GM19324 (cell line): Measurements from ENCODE around the gene KIF26A.

Experiments used
- ATAC-seq: cut with Tn5 transposase; IDR thresholded peaks from one replicate; pipeline ENCODE4 v1.9.1; 2021; ENCODE audit warnings: mild to moderate bottlenecking, moderate library complexity; ENCODE audit not compliant: unreplicated experiment, low FRiP score

The KIF26A gene

GRCh38 chr14:104129556-104129955 lies 8.8 kb upstream of the KIF26A start:
- no peak for ATAC-seq

DNA sequence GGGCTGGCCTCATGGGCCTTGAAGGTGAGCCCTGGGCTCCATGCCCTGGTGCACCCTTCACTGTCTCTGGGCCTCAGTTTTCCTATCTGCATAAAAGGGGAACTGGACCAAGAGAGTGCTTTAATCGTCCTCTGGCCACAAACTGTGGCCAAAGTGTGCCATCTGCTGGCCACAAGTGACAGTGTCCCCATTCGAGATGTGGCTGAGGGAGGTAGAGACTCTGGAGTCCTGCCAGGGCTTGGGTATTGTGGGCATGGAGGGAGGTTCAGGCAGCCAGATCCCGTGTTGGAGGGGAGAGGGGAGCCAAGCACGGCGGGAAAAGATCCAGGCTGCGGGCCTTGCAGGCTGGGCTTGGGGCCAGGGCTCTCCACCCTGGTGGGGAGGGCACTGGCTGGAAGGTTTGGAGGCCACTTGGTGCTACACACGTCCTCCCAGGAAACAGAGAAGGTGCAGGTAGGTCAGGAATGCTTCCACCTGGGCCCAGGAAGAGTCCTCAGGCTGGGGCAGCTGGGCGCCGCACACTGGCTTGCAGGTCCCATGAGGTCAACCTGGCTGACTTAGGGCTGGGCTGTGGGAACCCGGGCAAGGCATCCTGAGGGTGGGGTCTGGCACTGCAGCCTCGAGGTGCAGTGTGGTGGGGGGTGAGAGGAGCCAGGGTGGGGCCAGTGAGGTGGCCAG lies 7.3 kb upstream of the KIF26A start:
- no peak for ATAC-seq

- no peak for ATAC-seq
These were observed 6.2 kb upstream of the KIF26A start for GRCh38 chr14:104131968-104132732.

DNA sequence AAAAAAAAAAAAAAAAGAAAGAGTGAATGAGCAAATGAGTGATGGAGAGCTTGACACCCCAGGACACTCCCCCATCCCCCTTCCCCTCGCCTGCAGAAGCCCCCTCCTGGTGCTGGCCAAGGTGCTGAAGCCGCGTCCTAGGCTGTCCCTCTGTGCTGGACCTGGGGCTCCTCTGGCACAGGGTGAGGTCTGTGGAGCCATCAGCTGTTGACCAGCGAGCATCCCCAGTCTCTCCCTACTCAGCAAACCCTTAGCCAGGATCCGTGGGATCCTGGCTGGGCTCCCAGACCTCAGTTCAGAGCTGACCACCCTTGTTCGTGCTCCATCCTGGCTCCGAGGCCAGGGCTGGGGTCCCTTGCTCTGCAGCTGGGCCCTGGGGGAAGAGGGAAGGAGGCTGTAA lies 5.4 kb upstream of the KIF26A start:
- no peak for ATAC-seq

- ATAC-seq: no peak
These were observed 4.9 kb upstream of the KIF26A start for GRCh38 chr14:104133496-104133895.

- no peak for ATAC-seq
These were observed 4.1 kb upstream of the KIF26A start for GRCh38 chr14:104134061-104134965.

- no peak for ATAC-seq
These were observed 3.1 kb upstream of the KIF26A start for GRCh38 chr14:104135121-104135903.

DNA sequence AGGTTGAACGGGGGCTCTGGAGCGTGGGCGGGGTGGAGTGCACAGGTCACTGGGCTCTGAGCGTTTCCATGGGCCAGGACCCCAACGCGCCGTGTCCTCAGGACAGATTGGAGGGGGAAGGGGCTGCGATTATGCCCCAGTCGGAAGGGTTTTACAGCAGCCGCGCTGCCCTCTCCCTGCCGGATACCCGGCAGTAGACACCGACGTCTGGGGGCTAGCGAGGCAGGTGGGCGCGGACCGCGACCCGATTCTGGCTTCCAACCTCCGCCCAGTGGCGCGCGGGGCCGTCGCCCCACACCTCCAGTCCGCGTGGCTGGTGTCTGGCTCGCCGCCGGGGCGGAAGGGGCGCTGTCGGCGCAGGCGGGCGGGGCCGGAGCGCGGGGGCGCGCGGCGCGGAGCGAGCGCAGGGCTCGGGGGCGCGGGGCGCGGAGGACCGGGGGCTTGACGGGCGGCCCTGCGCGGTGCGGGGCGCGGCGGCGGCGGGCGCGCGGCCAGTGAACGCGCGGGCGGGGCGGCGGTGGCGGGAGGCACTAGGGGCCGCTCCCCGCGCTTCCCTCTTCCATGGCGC lies 2.4 kb upstream of the KIF26A start:
- no peak for ATAC-seq

GRCh38 chr14:104136472-104137296 lies 1.7 kb upstream of the KIF26A start:
- no peak for ATAC-seq

DNA sequence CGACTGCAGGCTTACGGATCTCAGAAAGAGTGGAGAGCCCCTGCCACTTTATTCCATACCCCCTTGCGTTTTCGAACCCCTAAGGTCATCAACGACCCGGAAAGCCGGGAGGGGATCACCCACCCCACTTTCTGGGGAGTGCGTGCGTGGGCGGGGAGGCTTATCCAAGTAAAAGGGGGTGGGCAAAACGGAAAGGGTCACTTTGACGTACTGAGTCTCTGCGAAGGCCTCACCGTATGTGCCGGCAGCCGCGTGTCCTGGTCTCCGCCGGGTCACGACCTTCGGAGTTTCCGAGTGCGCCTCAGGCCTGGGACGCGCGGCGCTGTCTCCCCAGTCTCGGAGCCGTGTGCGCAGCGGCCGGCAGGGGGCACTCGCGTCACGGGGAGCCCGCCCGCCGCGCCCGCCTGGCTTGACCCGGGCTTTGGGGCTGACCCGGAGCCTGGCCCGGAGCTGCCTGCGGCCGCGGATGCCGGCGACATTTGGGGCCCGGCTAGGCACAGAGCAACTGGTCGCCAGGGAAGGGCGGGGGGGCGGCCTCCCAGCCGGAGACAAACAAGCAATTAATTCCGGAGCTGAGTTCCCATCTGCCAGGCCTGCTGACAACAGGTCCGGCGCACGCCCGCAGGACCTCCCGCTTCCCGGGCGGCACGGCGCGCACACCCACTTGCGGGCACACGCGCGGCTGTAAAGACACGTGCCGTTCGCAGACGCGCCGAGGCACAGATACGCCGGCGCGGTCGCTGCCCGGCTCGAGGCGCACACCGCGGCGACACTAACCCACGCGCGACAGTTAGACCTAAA lies 890 bp upstream of the KIF26A start:
- ATAC-seq: no peak

DNA sequence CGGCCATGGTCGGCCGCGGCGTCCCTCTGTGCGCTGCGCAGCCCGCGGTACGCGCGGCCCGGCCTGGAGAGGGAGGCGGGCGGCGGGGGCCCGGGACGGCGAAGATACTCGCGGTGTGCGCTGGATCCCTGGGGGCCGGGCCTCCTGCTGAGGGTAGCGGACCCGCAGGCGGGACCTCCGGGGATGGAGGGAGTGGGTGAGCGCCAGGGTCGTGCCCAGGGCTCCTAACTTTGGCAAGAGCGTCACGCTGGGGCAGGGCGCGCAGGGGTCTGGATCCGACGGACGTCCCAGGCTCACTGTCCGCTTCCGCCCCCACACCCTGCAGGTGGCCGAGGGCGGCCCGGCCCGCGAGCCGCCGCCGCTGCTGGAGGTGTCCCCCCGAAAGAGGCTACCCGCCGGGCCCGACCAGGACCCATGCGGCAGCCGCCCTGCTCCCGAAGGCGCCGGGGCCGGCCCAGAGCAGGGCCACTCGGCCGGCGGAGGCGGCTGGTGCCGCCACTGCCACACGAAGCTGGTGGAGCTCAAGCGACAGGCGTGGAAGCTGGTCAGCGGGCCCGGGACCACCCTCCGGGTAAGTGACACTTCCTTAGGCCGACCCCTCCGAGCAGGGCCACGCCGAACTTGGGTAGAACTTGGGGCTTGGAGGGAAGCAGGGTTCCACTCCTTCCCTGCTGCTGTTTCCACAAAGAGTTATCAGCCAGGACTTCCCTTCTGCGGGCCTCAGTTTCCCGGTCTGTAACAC lies 502 bp downstream of the KIF26A start:
- no peak for ATAC-seq

DNA sequence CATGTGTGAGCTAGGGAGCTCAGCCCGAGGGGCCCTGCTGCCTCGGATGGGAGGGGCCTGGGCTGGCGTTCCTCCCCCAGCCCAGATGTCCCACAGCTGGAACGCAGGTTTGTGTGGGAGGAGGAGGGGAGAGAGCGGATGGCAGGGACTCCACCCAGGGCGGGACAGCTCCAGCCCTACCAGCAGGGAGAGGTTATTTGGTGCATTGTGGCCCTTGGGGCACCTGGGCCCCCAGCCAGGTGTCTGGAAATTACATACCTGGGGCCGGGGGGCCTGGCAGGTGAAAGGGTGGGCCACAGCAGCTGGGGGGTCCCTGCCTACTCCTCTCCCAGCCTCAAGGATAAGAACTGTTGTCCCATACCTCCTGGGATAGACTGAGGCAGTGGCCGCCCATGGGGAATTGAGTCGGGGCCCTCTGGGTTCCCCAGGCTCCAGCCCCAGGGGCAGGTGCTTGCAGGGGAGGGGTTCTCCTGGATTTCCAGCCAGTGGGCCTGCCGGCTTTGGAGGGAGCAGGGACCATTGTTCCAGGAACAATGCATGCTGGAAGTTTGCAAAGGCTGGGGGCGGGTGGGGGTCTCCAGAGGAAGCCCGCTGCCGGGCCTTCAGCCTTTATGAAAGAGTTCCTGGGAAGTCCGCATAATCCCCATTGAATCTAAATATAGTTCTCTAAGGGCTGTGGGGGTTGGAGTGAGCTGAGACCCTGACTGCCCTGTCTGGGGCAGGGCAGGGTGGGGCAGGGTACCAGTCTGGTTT lies 1.2 kb downstream of the KIF26A start:
- ATAC-seq: no peak

DNA sequence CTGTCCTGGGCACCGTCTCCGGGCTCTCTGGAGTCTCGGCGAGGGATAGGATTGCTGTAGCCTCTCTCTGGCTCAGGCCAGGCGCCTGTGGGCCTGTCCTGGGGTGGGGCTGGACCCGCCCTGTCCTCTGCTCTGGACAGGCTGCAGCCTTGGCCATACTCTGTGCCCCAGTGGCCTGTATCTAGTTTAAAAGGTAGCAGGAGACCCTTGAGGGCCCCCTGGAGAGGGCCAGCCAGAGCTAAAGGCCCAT lies 1.8 kb downstream of the KIF26A start:
- ATAC-seq: no peak

DNA sequence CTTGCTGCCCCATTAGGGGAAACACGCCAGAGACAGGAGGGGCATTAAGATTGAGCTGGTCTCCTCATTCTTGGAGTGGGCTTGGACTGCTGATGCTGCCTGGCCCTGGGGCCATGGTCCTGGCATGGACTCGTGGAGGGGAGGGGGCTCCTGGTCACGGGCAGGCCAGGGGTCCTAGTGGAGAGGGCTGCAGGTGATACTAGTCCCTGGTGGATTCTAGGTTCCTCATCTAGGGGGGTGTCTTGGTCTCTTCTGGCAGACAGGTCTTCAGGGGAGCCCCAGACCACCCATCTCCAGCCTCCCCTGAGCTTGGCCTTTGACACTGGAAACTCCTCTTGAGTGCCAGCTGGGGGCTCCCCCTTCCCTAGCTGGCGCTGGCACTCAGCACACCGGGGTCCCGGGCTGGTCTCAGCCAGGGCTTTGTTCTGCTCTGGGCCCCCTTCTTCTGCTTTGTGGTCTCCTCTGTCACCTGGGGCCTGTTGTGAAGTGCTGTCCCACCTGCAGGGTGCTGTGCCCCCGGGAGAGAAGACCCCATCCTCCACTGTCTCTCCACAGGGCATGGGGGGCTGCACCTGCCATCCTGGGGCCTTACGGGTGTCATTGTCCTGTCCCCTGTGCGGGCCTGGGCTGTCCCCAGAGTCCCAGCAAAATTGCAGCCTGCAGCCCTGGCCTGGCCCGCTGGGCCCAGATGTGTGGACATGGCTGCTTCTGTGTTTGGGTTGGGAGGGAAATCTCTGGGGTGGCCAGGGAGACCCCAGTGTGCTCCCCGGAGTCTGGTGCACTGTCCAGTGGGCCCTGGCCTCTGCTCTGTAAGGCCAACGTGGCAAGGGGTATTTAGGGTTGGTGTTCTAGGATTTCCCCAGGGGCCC lies 2.3 kb downstream of the KIF26A start:
- no peak for ATAC-seq

DNA sequence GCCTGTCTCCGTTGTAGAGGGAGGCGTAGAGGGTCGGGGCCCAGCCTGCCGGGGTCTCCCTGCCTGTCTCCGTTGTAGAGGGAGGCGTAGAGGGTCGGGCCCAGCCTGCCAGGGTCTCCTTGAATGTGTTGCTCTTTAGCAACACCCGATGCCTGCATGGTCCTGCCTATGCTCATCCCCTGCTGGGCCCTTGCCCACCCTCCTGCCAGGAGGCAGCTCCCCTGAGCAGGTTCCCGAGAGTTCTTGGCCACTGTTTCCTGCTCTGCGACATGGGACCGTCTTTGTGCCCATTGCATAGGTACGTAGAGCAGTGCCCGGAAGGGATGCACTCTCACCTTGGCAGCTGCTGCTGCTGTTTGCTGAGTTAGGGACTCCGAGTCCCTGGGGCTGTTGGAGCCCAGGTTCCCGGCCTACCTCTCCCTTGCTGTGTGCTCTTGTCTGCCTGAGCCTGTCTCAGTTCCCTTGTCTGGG lies 3.3 kb downstream of the KIF26A start:
- ATAC-seq: no peak
